Testis (tissue), 2 donors: ENCODE results near the gene MIF.
"Not testable (repeated sequence)": the region's sequence is repeated elsewhere in the genome, so short reads cannot be mapped to it uniquely, and the experiment has no call there.

Experiments
- CTCF ChIP-seq, 3 experiments: fragments of 450-650 bp in 2 of 3; fragments of 200-600 bp in 1 of 3; sonication (generic) in 1 of 3; IDR thresholded peaks; one replicate each; pipeline ENCODE4 v1.5.1; 2016 to 2019; ENCODE audit warnings: antibody characterized with exemption in 3 of 3, mild to moderate bottlenecking in 2 of 3, moderate library complexity in 1 of 3
- POLR2A ChIP-seq: fragments of 450-650 bp; IDR thresholded peaks from one replicate; pipeline ENCODE4 v1.6.1; 2017; ENCODE audit warnings: antibody characterized with exemption, mild to moderate bottlenecking, moderate library complexity

GRCh38 chr22:23940166-23940565, 46.0 kb downstream of the MIF start:
- not testable (repeated sequence) for TF ChIP-seq POLR2A; CTCF (IDR thresholded peaks at IDR 0.05)
